ENCODE data around the gene C1orf167. TPM values are rescaled to one million over a fixed set of nuclear protein-coding genes. Genes with fewer than 3 reads are reported as not detected.

Gene C1orf167
- total and polyA plus RNA-seq, 2 of the 8 experiments (the other 6 are each of a cell fraction or from before 2014, with no cell fraction given) = 0.70 to 1.3 TPM

DNA sequence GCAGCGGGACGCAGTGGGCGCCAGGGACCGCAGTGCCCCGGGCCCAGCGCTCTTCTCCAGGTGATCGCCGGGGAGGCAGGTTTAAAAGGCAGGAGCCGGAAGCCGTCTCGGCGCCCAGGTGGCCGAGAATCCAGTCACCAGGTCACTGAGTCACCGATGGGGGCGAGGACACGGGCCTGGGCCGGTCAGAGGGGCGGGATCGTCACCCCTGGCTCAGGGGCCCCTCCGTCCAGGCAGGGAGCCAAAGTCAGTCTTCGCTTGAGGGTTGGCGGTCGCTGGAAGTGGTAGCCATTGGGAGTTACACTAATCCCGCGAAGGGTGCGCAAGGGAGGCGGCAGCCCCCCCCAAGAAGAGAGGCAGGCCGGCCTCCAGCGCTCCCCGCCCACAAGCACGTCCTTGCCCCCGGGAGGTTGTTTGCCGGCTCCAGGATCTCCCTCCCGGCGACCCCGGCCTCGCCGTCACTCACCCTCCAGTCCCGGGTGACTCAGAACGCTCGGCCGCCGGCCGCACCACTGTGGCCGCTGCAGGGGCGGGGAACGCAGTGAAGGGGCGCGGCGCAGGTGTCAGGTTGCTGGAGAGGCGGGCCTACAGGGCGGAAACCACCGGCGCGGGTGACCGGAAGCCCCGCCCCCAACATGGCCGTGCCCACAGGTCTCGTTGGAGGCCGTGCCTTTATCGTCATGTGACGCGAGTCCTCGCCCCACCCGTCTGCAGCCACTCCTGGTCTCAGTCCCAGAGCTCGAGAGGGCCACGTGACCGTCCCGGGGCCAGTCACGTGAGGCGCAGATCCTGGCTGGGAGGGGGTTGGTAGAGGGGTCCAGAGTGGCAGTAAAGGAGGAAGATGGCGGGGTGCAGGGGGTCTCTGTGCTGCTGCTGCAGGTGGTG, 43.7 kb downstream of the C1orf167 start, which contains the start of the genes CLCN6 and MTHFR (continued):
- TF ChIP-seq, protein P1, sequence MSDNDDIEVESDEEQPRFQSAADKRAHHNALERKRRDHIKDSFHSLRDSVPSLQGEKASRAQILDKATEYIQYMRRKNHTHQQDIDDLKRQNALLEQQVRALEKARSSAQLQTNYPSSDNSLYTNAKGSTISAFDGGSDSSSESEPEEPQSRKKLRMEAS (IDR thresholded peaks at IDR 0.05) = peak; percentile 84
- TF ChIP-seq NRF1 (IDR thresholded peaks at IDR 0.05; ENCODE audit: low read depth, low read length) (no peak), POLR2AphosphoS5 (IDR thresholded peaks at IDR 0.05; ENCODE audit: low read depth, low read length) (peak; percentile 36), HDAC6 (IDR thresholded peaks at IDR 0.05; ENCODE audit: low read depth, low read length) (no peak), TCF12 (IDR thresholded peaks at IDR 0.05; ENCODE audit: low read depth, low read length) (no peak)
